Activated CD4-positive, alpha-beta T cell treated with anti-CD3 and anti-CD28 coated beads for 24 hours (primary cell): Measurements from ENCODE around the gene TTC7B.
"Not testable (repeated sequence)": the region's sequence is repeated elsewhere in the genome, so short reads cannot be mapped to it uniquely, and the experiment has no call there.

Experiments
- DNase-seq, 2 donors: peaks; one replicate each; pipeline ENCODE4 v3.0.0-alpha.2; 2020; ENCODE audit warnings: low read depth in 2 of 2

The TTC7B gene

GRCh38 chr14:90527978-90528377 is 288.3 kb downstream of the TTC7B start:
- no peak for DNase-seq

DNA sequence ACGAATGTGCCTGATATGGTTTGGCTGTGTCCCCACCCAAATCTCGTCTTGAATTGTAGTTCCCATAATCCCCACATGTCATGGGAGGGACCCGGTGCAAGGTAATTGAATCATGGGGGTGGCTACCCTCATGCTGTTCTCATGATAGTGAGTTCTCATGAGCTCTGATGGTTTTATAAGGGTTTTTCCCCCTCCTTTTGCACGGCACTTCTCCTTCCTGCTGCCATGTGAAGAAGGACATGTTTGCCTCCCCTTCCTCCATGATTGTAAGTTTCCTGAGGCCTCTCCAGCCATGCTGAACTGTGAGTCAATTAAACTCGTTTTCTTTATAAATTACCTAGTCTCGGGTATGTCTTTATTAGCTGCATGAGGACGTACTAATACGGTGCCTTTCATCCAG is 289.7 kb downstream of the TTC7B start:
- not testable (repeated sequence) for DNase-seq

DNA sequence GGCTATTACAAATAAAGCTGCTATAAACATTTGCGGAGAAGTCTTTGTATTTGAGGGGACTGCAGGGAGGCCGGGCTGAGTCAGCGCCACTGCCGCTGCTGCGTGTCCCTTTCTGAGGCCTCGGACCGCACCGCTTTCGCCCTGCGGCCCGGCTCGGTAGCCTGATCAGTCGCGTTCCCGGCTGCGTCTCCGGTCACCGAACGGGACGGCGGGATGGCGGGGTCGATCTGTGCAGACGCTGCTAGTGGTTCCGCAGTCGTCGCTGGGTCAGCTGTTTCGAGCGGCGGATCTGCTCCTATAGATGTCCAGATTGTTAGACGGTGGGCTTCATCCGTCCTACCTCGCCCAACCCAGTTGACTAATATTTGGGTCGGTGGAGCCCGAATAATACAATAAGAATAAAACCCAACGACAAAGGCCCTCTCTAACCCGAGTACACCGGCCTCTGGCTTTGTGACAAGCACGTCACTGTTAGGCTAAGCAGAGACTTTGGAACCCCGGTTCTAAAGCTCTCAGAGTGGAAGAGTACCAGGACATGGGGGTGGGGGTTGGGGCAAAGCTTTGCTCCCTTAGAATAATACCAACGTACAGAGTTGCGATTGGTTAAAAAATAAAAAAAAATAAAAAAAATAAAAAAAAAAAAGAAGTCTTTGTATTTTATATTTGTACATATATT is 290.7 kb downstream of the TTC7B start:
- DNase-seq = not testable (repeated sequence)

DNA sequence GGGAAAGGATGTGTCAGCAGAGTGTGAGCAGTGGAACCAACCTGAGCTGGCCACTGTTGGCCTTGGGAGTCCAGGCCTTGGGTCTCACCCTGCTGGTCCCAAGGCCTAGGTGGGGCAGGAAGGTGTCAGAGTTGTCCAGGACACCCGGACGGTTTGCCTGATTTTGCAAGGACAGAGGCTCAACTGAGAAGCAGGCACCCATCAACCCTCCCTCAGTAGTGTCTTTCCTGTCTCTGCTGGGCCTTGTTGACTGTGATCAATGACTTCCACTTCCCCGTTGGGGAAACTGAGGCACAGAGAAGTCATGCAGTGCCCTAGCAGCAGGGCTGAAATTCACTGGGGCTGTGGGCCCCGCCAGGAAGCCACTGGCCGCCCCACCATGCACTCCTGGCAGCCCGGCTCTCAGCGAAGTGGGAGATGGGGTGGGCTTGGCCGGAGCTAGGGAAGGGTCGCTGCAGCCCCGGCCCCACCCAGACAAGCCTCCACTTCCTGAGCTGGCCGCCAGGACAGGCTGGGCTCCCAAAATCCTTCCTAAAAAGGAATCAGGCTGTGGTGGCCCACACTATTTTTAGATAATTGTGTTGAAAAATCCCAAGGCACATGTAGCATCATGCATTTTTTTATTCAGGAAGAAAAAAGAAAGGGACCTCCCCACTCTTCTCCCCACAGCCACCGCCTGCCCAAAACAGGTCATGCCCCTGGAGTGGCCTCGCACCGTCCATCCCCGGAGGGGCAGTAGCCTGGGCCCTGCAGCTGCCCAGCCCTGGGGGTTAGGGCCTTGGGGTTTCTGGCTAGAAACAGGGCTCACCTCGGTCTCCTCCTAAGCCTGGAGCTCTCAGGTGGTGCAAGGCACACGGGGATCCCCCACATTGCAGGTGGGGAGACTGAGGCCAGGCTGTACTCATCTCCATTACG is 292.0 kb downstream of the TTC7B start:
- DNase-seq = no peak

- DNase-seq = no peak
Observed at GRCh38 chr14:90523544-90523943, 292.7 kb downstream of the TTC7B start.

DNA sequence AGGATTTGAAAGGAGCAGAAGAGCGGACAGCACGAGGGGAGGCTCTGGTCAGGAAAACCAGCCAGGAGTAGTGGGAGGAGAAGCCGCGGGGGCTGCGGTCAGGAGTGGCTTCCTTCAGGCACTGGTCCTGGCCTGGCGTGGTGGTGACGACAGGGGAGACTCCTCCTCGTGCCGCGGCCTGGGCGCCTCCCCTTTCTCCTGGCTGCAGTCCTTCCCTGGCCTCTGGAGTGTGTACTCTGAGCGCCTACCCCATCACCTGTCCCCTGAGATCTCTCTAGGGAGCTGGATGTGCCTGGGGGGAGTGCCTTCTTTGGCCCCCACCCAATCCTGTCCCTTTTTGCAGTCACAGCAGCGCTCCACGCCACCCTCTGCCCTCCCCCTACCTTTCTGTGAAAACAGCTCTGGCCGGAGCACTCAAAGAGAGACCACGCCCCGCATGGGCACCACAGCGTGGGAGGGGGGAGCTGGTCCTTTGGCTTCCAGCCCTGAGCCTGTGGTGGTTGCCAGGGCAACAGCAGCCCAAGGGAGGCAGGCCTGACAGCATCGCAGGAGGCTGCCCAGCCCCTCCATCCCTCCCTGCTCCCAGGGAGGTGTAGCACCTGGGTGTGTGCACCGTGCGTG is 293.5 kb downstream of the TTC7B start:
- DNase-seq = no peak

DNA sequence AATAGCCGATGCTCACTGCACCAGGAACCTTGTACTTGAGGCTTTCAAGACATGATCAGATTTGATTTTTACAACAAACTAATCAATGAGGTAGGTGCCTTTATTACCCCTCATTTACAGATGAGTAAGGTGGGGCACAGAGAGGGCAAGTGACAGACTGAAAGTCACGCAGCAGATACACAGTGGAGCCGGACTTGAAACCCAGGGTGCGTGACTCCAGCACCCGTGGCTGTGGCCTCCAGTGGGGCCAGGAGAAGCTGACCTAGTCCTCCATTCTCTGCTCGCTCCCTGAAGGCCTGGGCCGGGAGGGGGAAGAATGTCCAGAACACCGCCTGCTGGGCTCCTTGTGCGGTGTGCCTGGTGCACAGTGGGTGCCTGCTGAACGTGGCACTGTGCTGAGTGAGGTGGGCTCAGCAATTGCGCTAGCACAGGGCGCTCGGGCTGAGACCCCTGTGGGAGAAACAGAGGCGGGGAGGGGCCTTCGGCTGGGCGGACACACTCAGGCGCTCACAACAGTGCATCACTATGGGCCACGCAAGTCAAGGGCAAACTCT is 294.2 kb downstream of the TTC7B start:
- DNase-seq = no peak

DNA sequence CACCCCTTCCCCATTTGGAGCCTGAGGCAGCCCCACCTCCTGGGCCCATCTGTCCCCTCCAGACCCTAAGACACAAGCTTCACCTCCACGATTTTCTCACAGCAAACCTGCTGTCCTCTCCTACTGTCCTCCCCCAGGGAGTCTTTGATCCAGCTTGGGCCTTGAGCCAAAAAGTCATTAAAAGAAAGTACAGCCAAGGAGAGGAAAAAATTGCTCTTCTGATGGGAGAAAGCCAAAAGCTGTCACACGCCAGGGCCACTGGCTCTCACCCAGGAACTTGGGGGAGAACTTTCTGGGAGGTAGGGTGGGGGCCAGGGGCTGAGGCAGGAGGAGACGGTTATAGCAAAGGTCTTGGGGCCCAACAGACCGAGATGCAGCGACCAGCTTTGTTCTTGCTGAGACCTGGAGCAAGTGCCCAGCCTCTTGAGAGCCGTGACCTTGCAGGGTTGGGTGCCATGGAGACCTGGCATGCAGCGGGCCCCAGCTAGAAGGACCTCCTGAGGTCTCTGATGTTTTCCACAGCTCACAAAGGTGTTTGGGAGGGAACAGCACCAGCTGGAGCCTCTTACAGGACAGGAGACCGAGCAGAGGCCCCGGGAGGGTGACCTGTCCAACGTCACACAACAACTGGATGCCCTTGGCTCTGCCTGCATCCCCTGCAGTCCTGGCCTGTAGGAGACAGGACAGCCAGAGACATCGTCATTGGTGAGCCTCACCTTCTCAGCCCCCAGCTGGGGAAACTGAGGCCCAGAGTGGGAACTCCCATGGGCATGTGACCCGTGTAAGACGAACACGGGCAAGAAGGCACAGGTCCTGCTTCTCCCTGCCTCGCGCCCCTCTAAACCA is 294.9 kb downstream of the TTC7B start:
- no peak for DNase-seq

DNA sequence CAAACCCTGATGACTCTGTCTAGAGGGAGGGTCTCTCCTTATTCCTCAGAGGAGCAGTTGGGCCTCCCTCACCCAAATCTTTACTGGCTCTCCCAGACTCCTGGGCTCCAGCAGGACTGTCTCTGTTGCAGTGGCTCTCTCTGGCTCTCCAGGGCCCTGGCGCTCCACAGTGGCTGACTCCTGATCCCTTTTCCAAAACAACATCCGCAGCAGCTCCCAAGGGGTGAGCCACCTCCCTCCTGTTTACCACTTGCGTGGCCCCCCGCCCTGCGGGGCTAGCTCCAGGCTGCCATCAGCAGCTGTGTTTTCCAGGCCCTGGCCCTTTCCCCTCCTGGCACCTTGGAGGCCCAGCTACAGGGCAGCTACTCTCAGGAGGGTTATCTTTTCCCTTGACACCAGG is 295.9 kb downstream of the TTC7B start:
- DNase-seq = no peak

GRCh38 chr14:90519262-90519920 is 296.8 kb downstream of the TTC7B start:
- no peak for DNase-seq

DNA sequence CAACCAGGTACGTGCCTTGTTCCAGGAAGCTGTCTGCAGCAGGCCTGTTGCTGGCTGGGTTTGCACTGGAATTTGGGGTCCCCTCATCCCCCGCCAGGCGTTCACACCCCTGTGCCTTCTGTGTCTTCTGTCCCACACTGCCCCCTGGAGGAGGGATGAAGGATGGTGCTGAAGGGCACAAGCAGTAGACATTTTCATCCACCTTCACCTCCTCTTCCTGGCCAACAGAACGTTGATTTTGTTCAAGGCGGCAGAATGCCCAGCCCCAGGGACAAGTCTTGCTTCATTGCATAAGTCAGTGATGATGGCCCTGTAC is 297.3 kb downstream of the TTC7B start:
- DNase-seq = peak; percentile 31 to 35

DNA sequence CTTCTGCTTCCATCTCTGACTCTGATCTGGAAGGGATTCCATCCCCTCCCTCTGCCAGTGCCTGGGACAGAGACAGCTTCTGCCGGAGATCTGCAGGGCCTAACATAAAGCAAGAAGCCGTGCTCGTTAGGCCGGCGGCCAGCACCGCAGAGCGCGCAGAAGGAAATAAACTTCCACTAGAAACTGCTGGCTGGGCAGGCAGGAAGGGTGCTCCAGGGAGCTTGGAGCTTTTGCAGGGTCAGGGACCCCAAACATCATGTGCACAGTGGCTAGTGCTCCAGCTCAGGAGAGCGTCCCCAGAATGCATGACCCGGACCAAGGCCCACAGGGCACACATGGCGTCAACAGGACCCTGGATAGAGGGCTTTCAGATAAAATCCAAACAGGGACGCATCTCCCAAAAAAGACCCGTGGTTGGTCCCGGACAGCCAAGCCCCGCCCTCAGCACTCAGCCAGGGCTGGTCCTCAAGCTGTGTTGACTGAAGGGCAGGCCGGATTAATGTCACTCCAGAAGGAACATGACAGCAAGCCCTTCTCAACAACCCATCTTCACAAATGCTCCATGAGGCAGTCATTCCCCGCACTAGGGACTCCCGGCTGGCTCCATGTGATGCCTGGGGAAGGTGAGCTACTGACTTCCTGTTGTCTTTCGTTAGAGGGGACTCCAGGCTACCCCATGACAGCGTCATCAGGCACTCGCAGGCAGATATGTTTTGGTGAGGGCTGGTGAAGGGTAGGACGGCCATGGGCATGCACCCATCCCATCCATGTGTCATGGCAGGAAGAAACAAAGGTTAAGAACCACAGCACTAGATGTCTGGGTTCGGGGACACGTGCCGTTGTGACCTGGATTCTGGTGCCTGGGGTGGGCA is 297.9 kb downstream of the TTC7B start:
- no peak for DNase-seq

DNA sequence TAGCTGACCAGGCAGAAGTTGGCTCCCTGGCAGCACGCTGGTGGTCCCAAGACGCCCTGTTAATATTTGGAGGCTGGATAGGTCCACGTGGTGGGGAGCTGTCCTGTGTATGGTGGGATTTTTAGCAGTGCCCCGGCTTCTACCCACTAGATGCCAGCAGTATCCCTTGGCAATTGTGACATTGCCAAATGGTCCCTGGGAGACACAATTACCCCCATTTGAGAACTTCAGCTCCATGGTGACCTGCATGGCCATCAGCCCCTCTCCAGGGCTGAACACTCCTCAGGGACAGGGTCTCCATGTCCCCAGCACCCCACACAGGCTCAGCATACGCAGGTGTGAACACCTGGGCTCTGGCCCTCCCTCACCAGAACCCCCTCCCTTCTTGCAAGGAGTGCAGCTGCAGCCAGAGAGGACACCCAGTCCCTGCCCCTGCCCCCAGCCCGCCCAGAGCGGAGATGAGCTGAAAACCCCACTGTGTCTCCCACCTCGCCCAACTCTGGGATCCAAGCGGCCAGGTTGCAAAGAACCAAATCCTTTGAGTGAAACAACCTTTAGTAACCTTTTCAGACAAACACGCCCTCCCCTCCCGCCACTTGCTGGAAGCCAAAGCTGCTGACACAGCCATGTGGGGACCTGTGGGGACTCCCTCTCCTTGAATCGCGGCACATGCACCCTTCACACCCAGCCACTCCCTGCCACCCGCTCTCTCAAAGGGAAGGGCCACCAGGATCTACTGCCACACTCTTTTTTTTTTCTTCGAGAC is 299.0 kb downstream of the TTC7B start:
- no peak for DNase-seq

GRCh38 chr14:90514566-90514965 is 301.7 kb downstream of the TTC7B start:
- no peak for DNase-seq

DNA sequence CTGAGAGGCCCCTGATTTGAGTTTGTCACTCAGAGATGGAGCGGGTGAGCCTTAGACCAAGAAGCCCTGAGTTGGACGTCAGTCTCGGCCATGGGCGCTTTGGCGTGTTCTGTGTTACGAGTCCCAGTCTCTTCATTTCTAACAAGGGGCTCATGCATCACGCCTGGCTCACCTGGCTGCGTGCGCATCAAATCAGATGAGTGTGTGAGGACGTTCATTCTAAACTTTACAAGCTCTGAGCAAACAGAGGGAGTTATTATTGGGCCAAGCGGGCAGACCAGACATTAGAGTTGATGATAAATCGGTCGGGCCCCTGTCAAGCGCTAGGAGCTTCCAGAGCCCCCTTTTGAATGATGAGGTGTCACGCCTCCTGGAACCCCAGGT is 302.2 kb downstream of the TTC7B start:
- DNase-seq = no peak

DNA sequence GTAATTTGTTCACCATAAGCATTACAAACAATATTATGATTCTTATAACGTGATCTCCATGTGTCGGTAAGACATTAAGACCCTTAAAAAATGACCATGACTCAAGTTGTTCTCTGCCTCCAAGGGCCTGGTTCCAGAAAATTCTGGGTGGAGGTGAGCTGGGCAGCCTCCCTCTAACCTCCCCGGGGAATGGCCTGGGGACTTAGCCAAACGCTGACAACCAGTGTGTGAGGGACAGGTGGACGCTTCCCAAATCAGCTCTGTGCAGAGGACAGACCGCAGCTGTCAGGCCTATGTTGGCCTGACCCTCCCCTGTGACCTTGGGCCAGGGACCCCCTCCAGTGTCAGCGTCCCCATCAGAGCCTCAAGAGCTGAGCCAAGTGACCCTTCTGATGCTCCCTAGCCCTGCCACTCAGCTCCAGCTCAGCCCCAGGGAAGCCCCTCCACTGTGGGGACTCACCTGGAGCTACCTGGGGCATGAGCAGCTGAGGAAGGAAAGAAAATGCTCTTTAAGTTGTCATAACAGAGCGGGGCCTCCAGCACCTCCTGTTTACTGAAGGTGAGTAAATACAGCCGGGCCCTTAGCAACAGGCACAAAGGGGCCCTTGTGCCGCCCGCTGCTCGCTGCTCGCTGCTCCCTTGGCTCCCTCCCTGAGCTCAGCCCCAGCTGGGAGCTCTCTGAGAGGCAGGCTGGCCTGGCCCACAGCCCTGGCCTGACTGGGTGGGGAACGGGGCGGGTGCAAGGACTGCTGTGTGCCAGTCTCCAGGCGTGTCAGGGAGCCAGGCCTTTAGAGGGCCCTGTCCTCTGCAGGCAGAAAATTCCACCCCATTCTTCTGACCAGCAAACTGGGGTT is 302.8 kb downstream of the TTC7B start:
- DNase-seq = no peak

DNA sequence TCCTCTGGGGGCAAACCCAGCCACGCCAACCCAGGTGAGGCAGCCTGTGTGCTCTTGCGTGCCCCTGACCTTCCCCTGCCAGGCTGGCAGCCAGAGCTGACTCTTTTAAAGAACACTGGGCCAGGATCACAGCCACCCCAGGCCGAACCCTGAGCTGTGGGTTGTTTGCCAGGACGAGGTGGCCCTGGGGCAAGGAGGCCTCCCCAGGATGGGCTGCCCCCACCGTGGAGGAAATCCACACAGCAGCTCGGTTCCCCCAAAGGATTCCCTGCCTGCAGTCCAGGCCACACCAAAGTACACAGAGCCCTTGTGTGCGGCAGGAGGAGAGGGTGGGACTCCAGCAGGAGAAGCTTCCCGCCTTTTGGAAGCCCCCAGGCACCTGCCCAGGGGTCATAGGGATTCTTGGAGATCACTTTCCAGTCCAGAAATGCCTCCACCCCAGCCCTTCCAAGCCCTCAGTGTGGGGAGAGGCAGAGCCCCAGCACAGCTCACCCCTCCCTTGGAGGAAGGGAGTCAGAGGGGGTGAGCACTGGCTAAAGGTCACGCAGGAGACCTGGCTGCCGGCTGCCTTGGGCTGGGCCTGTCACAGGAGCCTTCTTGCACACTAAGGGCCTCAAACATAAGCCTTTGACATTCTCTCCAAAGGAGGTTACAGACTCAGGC is 303.8 kb downstream of the TTC7B start:
- DNase-seq = no peak

- DNase-seq = no peak
Observed at GRCh38 chr14:90511795-90512328, 304.4 kb downstream of the TTC7B start.
